Measurements from ENCODE around the gene ANTXR1. TPM values are rescaled to one million over a fixed set of nuclear protein-coding genes. Genes with fewer than 3 reads are reported as not detected.

ANTXR1 gene
- total RNA-seq, 2 donors from 2014 or later, result 48.3 to 54.5 TPM

- H3K4me3 ChIP-seq (ENCODE audit: low read length), result no peak overlapping the region
- no peak overlapping the region for H3K9ac ChIP-seq (ENCODE audit: extremely low read depth, low read length, poor library complexity, severe bottlenecking)
- H3K27me3 ChIP-seq (ENCODE audit: control insufficient read depth, insufficient read depth, low read length, poor library complexity, severe bottlenecking), result no peaks in the 10 kb centered on the region
- no peak overlapping the region for H3K27ac ChIP-seq (ENCODE audit: low read depth, low read length)
- H3K27me3 Mint-ChIP-seq (ENCODE audit: insufficient read depth), result no peaks in the 10 kb centered on the region
- peaks cover 6% of the 10 kb centered on the region for H3K36me3 Mint-ChIP-seq (ENCODE audit: low read depth)
- H3K4me1 ChIP-seq (ENCODE audit: control insufficient read depth, insufficient read depth, low read length), result peaks cover 7% of the 10 kb centered on the region
- H3K9me3 Mint-ChIP-seq, result no peaks in the 10 kb centered on the region
- no peak overlapping the region for H3K27ac Mint-ChIP-seq
- no peaks in the 10 kb centered on the region for H3K36me3 ChIP-seq (ENCODE audit: control insufficient read depth, insufficient read depth, low read length)
- 97 to 100% methylated on average over 2 to 7 of the region's 7 CpGs for WGBS, 2 experiments (ENCODE audit: insufficient coverage in 1 of 2, insufficient read length in 1 of 2)
- no peak for TF ChIP-seq CTCF (conservative IDR thresholded peaks at IDR 0.05)
- DNase-seq, result no peak
- H3K4me3 Mint-ChIP-seq, result no peak overlapping the region
- peaks cover 22% of the 10 kb centered on the region for H3K4me1 Mint-ChIP-seq
- H3K9me3 ChIP-seq (ENCODE audit: control insufficient read depth, low read length), result no peaks in the 10 kb centered on the region
Measured at GRCh38 chr2:69175790-69176715, 163.1 kb downstream of the ANTXR1 start.

DNA sequence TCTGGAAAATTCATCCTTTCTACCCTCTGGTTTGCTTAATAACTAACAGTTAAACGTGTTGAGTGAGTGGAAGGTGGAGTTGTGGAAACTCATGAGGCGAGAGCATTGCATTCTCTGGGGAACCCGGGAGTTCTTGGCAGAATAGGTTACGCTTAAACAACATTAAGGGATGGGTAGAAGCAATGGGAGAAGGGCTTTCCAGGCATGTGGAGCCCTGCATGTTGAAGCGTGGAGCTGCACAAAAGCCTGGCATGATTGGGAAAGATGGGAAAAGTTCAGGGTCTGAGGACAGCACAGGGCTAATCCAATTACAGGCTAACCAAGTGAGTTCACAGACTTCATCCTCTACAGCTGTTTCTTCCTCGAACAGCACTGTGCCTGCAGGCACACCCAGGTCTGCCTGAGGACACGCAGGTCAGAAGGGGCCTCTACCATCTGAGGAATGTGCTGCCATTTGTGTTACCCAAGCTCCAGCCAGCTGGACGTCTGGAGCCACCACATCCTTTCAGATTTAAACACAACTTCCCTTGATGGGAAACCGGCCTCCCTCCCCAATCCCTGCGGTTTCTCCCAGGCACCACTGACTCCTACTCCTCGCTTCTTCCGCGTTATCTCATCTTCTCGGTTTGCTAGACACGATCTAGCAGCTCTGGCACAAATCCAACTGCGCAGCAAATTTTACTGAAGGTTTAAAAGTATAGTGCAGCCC is 164.2 kb downstream of the ANTXR1 start:
- peak; percentile 71 for DNase-seq
- H3K36me3 ChIP-seq (ENCODE audit: control insufficient read depth, insufficient read depth, low read length), result no peaks in the 10 kb centered on the region

More for the DNA sequence above, 164.2 kb downstream of the ANTXR1 start:
- Mint-ChIP-seq H3K4me3 (peak overlapping the region; percentile 22), H3K27ac (peak overlapping the region; percentile 97), H3K4me1 (peaks cover 25% of the 10 kb centered on the region), H3K27me3 (ENCODE audit: insufficient read depth) (no peaks in the 10 kb centered on the region), H3K9me3 (no peaks in the 10 kb centered on the region), H3K36me3 (ENCODE audit: low read depth) (peaks cover 12% of the 10 kb centered on the region)
- H3K27me3 ChIP-seq (ENCODE audit: control insufficient read depth, insufficient read depth, low read length, poor library complexity, severe bottlenecking), result no peaks in the 10 kb centered on the region
- WGBS, 2 experiments (ENCODE audit: insufficient coverage in 1 of 2, insufficient read length in 1 of 2), result 82 to 92% methylated on average over 14 to 16 of the region's 16 CpGs
- no peak overlapping the region for H3K9ac ChIP-seq (ENCODE audit: extremely low read depth, low read length, poor library complexity, severe bottlenecking)
- no peaks in the 10 kb centered on the region for H3K9me3 ChIP-seq (ENCODE audit: control insufficient read depth, low read length)
- TF ChIP-seq CTCF (conservative IDR thresholded peaks at IDR 0.05), result no peak
- no peak overlapping the region for H3K4me3 ChIP-seq (ENCODE audit: low read length)
- peak overlapping the region; percentile 71 for H3K27ac ChIP-seq (ENCODE audit: low read depth, low read length)
- H3K4me1 ChIP-seq (ENCODE audit: control insufficient read depth, insufficient read depth, low read length), result peaks cover 7% of the 10 kb centered on the region
